ENCODE measurements around the gene EMC8.

DNA sequence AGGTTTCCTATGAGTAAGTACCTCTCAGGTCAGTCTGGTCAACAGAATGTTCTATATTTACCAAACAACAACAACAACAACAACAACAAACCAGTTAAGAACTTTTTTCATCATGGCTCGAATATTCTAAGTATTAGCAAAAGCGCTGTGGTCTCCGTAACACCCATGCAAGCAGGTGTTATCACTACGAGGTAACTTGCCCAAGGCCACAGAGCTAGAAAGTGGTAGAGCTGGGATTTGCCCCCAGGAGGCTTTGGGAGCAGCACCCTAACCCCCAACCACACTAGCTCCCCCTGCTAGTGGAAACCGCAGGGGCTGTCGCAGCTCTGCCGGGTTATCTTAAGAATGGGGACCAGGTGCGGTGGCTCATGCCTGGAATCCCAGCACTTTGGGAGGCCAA lies 24.5 kb downstream of the EMC8 start:
- TF ChIP-seq, protein P1, sequence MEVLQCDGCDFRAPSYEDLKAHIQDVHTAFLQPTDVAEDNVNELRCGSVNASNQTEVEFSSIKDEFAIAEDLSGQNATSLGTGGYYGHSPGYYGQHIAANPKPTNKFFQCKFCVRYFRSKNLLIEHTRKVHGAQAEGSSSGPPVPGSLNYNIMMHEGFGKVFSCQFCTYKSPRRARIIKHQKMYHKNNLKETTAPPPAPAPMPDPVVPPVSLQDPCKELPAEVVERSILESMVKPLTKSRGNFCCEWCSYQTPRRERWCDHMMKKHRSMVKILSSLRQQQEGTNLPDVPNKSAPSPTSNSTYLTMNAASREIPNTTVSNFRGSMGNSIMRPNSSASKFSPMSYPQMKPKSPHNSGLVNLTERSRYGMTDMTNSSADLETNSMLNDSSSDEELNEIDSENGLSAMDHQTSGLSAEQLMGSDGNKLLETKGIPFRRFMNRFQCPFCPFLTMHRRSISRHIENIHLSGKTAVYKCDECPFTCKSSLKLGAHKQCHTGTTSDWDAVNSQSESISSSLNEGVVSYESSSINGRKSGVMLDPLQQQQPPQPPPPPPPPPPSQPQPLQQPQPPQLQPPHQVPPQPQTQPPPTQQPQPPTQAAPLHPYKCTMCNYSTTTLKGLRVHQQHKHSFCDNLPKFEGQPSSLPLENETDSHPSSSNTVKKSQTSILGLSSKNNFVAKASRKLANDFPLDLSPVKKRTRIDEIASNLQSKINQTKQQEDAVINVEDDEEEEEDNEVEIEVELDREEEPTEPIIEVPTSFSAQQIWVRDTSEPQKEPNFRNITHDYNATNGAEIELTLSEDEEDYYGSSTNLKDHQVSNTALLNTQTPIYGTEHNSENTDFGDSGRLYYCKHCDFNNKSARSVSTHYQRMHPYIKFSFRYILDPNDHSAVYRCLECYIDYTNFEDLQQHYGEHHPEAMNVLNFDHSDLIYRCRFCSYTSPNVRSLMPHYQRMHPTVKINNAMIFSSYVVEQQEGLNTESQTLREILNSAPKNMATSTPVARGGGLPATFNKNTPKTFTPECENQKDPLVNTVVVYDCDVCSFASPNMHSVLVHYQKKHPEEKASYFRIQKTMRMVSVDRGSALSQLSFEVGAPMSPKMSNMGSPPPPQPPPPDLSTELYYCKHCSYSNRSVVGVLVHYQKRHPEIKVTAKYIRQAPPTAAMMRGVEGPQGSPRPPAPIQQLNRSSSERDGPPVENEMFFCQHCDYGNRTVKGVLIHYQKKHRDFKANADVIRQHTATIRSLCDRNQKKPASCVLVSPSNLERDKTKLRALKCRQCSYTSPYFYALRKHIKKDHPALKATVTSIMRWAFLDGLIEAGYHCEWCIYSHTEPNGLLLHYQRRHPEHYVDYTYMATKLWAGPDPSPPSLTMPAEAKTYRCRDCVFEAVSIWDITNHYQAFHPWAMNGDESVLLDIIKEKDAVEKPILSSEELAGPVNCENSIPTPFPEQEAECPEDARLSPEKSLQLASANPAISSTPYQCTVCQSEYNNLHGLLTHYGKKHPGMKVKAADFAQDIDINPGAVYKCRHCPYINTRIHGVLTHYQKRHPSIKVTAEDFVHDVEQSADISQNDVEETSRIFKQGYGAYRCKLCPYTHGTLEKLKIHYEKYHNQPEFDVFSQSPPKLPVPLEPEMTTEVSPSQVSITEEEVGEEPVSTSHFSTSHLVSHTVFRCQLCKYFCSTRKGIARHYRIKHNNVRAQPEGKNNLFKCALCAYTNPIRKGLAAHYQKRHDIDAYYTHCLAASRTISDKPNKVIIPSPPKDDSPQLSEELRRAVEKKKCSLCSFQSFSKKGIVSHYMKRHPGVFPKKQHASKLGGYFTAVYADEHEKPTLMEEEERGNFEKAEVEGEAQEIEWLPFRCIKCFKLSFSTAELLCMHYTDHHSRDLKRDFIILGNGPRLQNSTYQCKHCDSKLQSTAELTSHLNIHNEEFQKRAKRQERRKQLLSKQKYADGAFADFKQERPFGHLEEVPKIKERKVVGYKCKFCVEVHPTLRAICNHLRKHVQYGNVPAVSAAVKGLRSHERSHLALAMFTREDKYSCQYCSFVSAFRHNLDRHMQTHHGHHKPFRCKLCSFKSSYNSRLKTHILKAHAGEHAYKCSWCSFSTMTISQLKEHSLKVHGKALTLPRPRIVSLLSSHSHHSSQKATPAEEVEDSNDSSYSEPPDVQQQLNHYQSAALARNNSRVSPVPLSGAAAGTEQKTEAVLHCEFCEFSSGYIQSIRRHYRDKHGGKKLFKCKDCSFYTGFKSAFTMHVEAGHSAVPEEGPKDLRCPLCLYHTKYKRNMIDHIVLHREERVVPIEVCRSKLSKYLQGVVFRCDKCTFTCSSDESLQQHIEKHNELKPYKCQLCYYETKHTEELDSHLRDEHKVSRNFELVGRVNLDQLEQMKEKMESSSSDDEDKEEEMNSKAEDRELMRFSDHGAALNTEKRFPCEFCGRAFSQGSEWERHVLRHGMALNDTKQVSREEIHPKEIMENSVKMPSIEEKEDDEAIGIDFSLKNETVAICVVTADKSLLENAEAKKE (CRISPR knock-in tag; IDR thresholded peaks at IDR 0.05) = no peak
- TF ChIP-seq CTCF (conservative IDR thresholded peaks at IDR 0.05; ENCODE audit: low read depth in 2 of 2) (no peak), POLR2AphosphoS5 (IDR thresholded peaks at IDR 0.05; ENCODE audit: low read depth) (no peak), JUNB (IDR thresholded peaks at IDR 0.05; ENCODE audit: unreplicated experiment) (no peak), CREB1 (CRISPR knock-in tag; IDR thresholded peaks at IDR 0.05; ENCODE audit: low read depth) (no peak), EZH2phosphoT487 (IDR thresholded peaks at IDR 0.05; ENCODE audit: unreplicated experiment) (no peak)
- TF ChIP-seq, protein P2, sequence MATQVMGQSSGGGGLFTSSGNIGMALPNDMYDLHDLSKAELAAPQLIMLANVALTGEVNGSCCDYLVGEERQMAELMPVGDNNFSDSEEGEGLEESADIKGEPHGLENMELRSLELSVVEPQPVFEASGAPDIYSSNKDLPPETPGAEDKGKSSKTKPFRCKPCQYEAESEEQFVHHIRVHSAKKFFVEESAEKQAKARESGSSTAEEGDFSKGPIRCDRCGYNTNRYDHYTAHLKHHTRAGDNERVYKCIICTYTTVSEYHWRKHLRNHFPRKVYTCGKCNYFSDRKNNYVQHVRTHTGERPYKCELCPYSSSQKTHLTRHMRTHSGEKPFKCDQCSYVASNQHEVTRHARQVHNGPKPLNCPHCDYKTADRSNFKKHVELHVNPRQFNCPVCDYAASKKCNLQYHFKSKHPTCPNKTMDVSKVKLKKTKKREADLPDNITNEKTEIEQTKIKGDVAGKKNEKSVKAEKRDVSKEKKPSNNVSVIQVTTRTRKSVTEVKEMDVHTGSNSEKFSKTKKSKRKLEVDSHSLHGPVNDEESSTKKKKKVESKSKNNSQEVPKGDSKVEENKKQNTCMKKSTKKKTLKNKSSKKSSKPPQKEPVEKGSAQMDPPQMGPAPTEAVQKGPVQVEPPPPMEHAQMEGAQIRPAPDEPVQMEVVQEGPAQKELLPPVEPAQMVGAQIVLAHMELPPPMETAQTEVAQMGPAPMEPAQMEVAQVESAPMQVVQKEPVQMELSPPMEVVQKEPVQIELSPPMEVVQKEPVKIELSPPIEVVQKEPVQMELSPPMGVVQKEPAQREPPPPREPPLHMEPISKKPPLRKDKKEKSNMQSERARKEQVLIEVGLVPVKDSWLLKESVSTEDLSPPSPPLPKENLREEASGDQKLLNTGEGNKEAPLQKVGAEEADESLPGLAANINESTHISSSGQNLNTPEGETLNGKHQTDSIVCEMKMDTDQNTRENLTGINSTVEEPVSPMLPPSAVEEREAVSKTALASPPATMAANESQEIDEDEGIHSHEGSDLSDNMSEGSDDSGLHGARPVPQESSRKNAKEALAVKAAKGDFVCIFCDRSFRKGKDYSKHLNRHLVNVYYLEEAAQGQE (IDR thresholded peaks at IDR 0.05; ENCODE audit: unreplicated experiment) = no peak

Data from GM23338 (cell line).